Glomerular visceral epithelial cell (primary cell): ENCODE data around the gene RAB15.

Source experiments
- DNase-seq: peaks from one replicate; pipeline ENCODE4 v3.0.0-alpha.2; 2016; ENCODE audit errors: extremely low spot score

RAB15 gene

DNA sequence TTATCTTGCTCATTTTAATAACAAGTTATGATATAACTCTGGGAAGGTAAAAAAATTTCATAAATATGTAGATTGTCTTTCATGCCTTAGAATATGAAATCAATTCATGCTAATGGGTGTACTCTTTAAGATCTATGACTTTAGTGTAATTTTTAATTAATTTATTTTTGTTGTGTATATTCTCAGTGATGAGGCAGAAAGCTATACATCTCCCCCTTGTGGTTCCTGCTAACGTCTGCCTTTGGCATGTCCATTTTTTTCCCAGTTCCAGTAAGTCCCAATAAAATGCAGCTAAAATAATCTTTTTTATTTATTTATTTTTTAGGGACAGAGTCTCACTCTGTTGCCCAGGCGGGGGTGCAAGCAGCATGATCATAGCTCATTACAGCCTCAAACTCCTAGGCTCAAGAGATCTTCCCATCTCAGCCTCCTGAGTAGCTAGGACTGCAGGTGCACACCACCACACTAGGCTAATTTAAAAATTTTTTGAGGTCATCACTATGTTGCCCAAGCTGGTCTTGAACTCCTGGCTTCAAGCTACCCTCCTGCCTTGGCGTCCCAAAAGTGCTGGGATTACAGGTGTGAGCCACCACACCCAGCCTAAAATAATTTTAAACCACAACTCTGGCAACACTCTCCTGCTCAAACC lies 61.2 kb downstream of the RAB15 start:
- peak; percentile 20 for DNase-seq

- DNase-seq: no peak
Measured at GRCh38 chr14:64906022-64906421, 66.1 kb downstream of the RAB15 start.

DNA sequence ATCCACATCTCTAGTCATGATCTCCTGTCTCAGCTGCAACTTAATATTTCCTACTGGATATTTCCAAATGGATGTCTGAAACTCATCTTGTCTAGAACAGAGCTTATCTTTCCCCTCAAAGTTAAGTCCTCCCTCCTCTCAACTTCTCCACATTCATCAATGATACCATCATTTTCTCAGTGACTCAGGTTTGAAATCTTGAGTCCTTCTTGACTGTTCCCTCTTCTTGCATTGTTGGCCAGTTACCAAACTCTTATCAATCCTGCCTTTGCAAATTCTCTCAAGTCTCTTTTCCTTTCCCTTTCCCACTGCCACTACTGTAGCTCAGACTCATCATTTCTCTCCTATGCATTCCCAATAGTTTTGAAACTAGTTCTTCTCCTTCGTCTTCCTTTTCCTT lies 72.2 kb downstream of the RAB15 start:
- no peak for DNase-seq
